ENCODE data around the gene ZBTB17.

Gene ZBTB17

GRCh38 chr1:15966081-15966955 is 9.6 kb downstream of the ZBTB17 start:
- H3K27ac ChIP-seq (replicated peaks) = no peak overlapping the region

GRCh38 chr1:15965228-15965767 is 10.6 kb downstream of the ZBTB17 start:
- no peak overlapping the region for H3K27ac ChIP-seq (replicated peaks)
- no peak overlapping the region for H3K4me3 ChIP-seq (replicated peaks; ENCODE audit: insufficient read depth, low read length)
- TF ChIP-seq SPI1 (IDR thresholded peaks at IDR 0.05; ENCODE audit: borderline replicate concordance, low read depth) (no peak), POLR2AphosphoS5 (IDR thresholded peaks at IDR 0.05; ENCODE audit: low read depth) (no peak), GABPA (IDR thresholded peaks at IDR 0.05; ENCODE audit: low read depth) (no peak), CTCF (IDR thresholded peaks at IDR 0.05; ENCODE audit: insufficient read depth, low read length) (no peak)
- TF ChIP-seq, protein P1, sequence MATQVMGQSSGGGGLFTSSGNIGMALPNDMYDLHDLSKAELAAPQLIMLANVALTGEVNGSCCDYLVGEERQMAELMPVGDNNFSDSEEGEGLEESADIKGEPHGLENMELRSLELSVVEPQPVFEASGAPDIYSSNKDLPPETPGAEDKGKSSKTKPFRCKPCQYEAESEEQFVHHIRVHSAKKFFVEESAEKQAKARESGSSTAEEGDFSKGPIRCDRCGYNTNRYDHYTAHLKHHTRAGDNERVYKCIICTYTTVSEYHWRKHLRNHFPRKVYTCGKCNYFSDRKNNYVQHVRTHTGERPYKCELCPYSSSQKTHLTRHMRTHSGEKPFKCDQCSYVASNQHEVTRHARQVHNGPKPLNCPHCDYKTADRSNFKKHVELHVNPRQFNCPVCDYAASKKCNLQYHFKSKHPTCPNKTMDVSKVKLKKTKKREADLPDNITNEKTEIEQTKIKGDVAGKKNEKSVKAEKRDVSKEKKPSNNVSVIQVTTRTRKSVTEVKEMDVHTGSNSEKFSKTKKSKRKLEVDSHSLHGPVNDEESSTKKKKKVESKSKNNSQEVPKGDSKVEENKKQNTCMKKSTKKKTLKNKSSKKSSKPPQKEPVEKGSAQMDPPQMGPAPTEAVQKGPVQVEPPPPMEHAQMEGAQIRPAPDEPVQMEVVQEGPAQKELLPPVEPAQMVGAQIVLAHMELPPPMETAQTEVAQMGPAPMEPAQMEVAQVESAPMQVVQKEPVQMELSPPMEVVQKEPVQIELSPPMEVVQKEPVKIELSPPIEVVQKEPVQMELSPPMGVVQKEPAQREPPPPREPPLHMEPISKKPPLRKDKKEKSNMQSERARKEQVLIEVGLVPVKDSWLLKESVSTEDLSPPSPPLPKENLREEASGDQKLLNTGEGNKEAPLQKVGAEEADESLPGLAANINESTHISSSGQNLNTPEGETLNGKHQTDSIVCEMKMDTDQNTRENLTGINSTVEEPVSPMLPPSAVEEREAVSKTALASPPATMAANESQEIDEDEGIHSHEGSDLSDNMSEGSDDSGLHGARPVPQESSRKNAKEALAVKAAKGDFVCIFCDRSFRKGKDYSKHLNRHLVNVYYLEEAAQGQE (IDR thresholded peaks at IDR 0.05; ENCODE audit: insufficient replicate concordance, low read depth) = no peak
- no peak for DNase-seq (ENCODE audit: low read depth in 1 of 2, low spot score in 1 of 2)
- no peaks in the 10 kb centered on the region for H3K27me3 ChIP-seq (ENCODE audit: insufficient read depth, poor library complexity, severe bottlenecking)

More at GRCh38 chr1:15966081-15966955, 9.6 kb downstream of the ZBTB17 start:
- Histone ChIP-seq H3K27me3 (ENCODE audit: insufficient read depth, poor library complexity, severe bottlenecking) (no peaks in the 10 kb centered on the region), H3K4me3 (replicated peaks; ENCODE audit: insufficient read depth, low read length) (no peak overlapping the region)
- DNase-seq (ENCODE audit: low read depth in 1 of 2, low spot score in 1 of 2) = peak in 1 of 2 experiments; percentile 36
- peak; percentile 49; the same call in 1 of the 2 replicates for TF ChIP-seq SPI1 (IDR thresholded peaks at IDR 0.05; ENCODE audit: borderline replicate concordance, low read depth)
- TF ChIP-seq POLR2AphosphoS5 (IDR thresholded peaks at IDR 0.05; ENCODE audit: low read depth) = no peak

DNA sequence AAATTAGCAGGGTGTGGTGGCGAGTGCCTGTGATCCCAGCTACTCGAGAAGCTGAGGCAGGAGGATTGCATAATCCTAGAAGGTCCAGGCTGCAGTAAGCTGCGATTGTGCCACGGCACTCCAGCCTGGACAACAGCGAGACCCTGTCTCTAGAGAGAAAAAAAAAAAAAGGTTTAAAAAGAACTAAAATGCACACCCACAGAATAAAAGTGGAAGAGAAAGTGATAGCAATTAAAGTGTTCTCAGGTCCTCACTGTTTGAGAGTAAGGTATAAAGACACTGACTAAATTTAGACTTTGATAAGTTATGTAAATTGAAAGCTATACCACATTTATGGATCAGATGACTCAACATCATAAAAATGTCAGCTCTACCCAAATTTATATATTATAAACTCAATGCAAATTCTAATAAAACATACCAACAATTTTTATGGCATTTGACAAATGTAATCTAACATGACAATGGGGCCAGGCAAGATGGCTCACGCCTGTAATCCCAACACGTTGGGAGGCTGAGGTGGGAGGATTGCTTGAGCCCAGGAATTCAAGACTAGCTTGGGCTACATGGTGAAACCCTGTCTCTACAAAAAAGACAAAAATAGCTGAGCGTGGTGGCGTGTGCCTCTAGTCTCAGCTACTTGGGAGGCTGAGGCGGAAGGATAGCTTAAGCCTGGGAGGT is 11.8 kb downstream of the ZBTB17 start:
- no peak for DNase-seq (ENCODE audit: low read depth in 1 of 2, low spot score in 1 of 2)
- Histone ChIP-seq H3K27me3 (ENCODE audit: insufficient read depth, poor library complexity, severe bottlenecking) (no peaks in the 10 kb centered on the region), H3K4me3 (replicated peaks; ENCODE audit: insufficient read depth, low read length) (no peak overlapping the region), H3K27ac (replicated peaks) (no peak overlapping the region)
- TF ChIP-seq, protein P1 (IDR thresholded peaks at IDR 0.05; ENCODE audit: insufficient replicate concordance, low read depth) = no peak
- no peak for TF ChIP-seq POLR2AphosphoS5 (IDR thresholded peaks at IDR 0.05; ENCODE audit: low read depth)
- TF ChIP-seq SPI1 (IDR thresholded peaks at IDR 0.05; ENCODE audit: borderline replicate concordance, low read depth) = no peak
- no peak for TF ChIP-seq CTCF (IDR thresholded peaks at IDR 0.05; ENCODE audit: insufficient read depth, low read length)
- TF ChIP-seq GABPA (IDR thresholded peaks at IDR 0.05; ENCODE audit: low read depth) = no peak
